Breast epithelium (tissue), 3 donors: ENCODE results near the gene KCTD14.

Experiments used
- CTCF ChIP-seq, 3 donors: fragments of 450-650 bp; IDR thresholded peaks; one replicate each; pipeline ENCODE4 v1.5.1; 2016 to 2017; ENCODE audit warnings: antibody characterized with exemption in 3 of 3, mild to moderate bottlenecking in 3 of 3, moderate library complexity in 3 of 3
- POLR2A ChIP-seq: fragments of 450-650 bp; IDR thresholded peaks from one replicate; pipeline ENCODE4 v1.6.1; 2016; ENCODE audit warnings: antibody characterized with exemption, mild to moderate bottlenecking, moderate library complexity
- POLR2AphosphoS5 ChIP-seq, 3 donors: sonication (generic); formaldehyde crosslinking; IDR thresholded peaks; one replicate each; pipeline ENCODE4 v1.6.1; 2017; ENCODE audit warnings: antibody characterized with exemption in 3 of 3

- no peak for TF ChIP-seq CTCF (IDR thresholded peaks at IDR 0.05)
- TF ChIP-seq POLR2A = no peak
- TF ChIP-seq POLR2AphosphoS5 (IDR thresholded peaks at IDR 0.05) = no peak
Observed at GRCh38 chr11:78063440-78064181, 40.5 kb upstream of the KCTD14 start, which contains the start of gene THRSP.
